HG03175 (cell line): ENCODE measurements around the gene SCAMP5.

Experiments used
- ATAC-seq: cut with Tn5 transposase; IDR thresholded peaks from one replicate; pipeline ENCODE4 v1.9.1; 2021; ENCODE audit warnings: mild to moderate bottlenecking, moderate library complexity; ENCODE audit not compliant: unreplicated experiment

SCAMP5 gene, protein sequence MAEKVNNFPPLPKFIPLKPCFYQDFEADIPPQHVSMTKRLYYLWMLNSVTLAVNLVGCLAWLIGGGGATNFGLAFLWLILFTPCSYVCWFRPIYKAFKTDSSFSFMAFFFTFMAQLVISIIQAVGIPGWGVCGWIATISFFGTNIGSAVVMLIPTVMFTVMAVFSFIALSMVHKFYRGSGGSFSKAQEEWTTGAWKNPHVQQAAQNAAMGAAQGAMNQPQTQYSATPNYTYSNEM

DNA sequence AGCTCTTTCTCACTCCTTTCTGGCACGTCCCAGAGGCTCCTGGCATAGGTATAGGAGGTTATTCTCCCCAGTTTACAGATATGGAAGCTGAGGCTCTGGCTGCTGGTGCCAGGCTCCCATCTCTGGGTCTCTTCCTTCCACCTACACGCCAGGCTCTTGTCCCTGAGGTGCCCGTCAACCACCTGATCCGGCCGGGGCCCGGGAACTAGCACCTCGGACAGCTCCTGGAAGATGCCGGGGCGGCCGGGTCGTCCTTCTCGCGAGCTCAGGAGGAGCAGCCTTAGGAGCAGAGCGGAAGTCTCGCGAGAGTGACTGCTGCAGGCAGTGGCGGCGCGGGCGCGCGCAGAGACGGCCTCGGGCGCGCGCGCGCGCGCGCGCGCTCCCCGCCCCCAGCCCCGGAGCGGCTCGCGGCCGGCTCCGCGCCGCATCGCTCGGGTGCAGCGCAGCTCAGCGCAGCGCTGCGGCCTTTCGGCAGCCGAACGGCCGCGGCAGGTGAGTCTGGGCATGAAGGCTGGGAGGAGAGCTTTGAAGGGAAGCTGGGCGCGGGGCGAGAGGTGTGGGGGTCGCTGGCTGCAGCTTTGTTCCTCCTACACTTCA lies at the start of gene SCAMP5:
SCAMP5 (plus strand) TSS at position 382 of the 597 bp plus-strand sequence. CDS start 16,277 bp downstream, outside the sequence.
- peak; percentile 74 for ATAC-seq

GRCh38 chr15:74950078-74950908 lies 45.1 kb upstream of the SCAMP5 start:
- ATAC-seq: no peak

- no peak for ATAC-seq
These were observed 44.4 kb upstream of the SCAMP5 start for GRCh38 chr15:74951006-74951405.

- no peak for ATAC-seq
These were observed 40.8 kb upstream of the SCAMP5 start for GRCh38 chr15:74954515-74954914.

- ATAC-seq: no peak
These were observed 40.3 kb upstream of the SCAMP5 start for GRCh38 chr15:74955017-74955416.

GRCh38 chr15:74955796-74956647 lies 39.3 kb upstream of the SCAMP5 start:
- peak; percentile 58 for ATAC-seq

DNA sequence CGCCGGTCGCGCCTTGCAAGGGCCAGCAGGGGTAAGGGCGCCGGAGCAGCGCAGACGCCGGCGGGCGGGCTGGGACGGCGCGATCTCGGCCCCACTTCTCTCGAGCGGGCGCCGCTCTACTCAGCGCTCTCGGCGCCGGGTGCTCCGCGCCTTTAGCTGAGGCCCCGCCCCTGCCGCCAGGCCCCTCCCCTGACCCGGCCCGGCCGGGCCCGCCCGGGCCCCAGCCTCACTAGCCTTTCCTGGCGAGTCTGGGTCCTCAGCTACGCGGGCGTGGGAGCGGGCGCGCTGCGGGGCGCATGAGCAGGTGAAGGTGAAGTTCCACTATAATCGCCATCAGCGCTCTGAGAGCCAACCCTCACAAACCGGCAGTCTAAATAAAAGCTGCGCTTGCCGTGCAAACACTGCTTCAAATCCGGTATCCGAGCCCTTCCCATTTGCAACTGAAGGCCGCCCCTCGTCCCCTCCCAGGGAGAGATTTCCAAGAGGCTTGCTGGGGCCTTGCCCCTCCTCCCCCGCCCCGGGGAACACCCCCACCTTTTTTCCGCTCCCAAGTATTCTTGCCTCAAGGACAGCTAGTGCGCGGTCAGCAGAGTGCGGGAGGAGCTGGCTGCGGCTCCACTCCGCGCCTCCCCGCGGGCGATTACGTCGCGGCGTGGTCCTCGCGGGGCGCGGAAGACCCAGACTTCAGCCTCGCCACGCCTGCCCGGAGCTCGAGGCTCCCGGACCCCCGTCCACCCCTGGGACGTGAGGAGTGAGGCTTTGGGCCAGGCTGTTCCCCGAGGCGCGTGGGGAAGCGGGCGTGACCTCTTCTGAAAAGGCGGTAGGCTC lies 38.5 kb upstream of the SCAMP5 start, which contains the start of gene RPP25:
RPP25 (minus strand) TSS at position 125 of the 828 bp plus-strand sequence. CDS start 189 bp downstream, outside the sequence.
- ATAC-seq: peak; percentile 66

GRCh38 chr15:74957476-74958035 lies 37.8 kb upstream of the SCAMP5 start:
- no peak for ATAC-seq

- no peak for ATAC-seq
These were observed 36.9 kb upstream of the SCAMP5 start for GRCh38 chr15:74958320-74958907.

GRCh38 chr15:74958908-74959585 lies 36.3 kb upstream of the SCAMP5 start:
- ATAC-seq: no peak

GRCh38 chr15:74959586-74959939 lies 35.8 kb upstream of the SCAMP5 start:
- ATAC-seq: no peak

- no peak for ATAC-seq
These were observed 35.1 kb upstream of the SCAMP5 start for GRCh38 chr15:74960286-74960685.

GRCh38 chr15:74960995-74961588 lies 34.3 kb upstream of the SCAMP5 start:
- no peak for ATAC-seq

DNA sequence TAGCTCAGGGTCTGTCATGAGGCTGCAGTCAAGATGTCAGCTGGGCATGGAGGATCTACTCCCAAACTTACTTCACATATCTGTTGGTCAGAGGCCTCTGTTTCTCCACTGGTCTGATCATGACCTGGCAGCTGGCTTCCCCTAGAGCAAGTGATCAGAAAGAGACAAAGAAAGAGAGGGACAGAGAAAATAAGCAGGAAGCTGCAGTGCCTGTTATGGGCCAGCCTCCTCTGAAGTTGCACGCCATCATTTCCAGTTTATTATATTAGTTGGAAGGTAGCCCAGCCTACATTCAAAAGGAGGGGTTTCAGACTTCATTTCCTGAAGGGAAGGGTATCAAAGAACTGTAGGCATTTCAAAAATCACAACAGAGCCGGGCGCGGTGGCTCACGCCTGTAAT lies 33.7 kb upstream of the SCAMP5 start:
- no peak for ATAC-seq

DNA sequence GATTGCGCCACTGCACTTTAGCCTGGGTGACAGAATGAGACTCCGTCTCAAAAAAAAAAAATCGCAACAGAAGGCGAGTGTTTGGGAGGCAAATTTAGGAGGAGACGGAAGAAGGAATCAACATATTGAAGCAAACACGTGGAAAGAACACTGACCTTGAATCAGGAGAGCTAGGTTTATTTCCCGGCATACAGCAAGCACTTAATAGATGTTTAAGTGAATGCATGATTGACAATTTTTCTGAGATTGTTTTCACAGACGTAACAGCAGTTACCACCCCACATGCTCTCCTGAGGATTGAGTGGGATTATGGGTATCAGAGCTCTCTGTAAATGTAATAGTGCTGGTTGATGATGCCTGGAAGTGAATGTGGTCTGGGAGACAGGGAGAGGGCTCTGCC lies 33.1 kb upstream of the SCAMP5 start:
- no peak for ATAC-seq

DNA sequence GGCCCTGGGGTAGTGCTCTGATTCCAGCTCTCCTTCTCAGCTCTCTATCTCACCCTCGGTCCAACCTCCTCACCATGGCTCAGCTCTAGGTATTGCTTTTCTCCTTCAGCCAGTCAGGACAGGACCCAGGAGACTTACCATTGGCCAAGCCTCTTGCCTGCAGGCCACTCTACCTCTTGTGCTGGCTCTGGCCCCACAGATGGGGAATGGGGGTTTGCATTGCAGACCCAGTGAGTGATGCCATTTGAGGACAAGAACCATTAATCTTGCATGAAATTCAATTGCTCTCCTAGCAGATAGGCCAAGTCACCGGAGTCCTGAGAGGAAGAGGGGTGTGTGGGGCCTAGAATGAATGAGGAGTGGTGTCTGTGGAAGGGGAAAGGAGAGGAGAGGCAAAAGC lies 32.7 kb upstream of the SCAMP5 start:
- no peak for ATAC-seq

- no peak for ATAC-seq
These were observed 32.1 kb upstream of the SCAMP5 start for GRCh38 chr15:74963213-74963612.

GRCh38 chr15:74964794-74965193 lies 30.6 kb upstream of the SCAMP5 start:
- ATAC-seq: no peak
